Hematopoietic multipotent progenitor cell treated with erythropoietin and hydrocortisone succinate and interleukin-3 and kit ligand, for 15 days (in vitro differentiated cells): ENCODE results near the gene KCNH1.
A peak's percentile ranks its signal among the peaks of the same experiment; 100 is the strongest.

Source experiments
- DNase-seq: peaks from one replicate; pipeline ENCODE4 v3.0.0-alpha.2; 2015; ENCODE audit warnings: low spot score

KCNH1 gene, protein sequence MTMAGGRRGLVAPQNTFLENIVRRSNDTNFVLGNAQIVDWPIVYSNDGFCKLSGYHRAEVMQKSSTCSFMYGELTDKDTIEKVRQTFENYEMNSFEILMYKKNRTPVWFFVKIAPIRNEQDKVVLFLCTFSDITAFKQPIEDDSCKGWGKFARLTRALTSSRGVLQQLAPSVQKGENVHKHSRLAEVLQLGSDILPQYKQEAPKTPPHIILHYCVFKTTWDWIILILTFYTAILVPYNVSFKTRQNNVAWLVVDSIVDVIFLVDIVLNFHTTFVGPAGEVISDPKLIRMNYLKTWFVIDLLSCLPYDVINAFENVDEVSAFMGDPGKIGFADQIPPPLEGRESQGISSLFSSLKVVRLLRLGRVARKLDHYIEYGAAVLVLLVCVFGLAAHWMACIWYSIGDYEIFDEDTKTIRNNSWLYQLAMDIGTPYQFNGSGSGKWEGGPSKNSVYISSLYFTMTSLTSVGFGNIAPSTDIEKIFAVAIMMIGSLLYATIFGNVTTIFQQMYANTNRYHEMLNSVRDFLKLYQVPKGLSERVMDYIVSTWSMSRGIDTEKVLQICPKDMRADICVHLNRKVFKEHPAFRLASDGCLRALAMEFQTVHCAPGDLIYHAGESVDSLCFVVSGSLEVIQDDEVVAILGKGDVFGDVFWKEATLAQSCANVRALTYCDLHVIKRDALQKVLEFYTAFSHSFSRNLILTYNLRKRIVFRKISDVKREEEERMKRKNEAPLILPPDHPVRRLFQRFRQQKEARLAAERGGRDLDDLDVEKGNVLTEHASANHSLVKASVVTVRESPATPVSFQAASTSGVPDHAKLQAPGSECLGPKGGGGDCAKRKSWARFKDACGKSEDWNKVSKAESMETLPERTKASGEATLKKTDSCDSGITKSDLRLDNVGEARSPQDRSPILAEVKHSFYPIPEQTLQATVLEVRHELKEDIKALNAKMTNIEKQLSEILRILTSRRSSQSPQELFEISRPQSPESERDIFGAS

DNA sequence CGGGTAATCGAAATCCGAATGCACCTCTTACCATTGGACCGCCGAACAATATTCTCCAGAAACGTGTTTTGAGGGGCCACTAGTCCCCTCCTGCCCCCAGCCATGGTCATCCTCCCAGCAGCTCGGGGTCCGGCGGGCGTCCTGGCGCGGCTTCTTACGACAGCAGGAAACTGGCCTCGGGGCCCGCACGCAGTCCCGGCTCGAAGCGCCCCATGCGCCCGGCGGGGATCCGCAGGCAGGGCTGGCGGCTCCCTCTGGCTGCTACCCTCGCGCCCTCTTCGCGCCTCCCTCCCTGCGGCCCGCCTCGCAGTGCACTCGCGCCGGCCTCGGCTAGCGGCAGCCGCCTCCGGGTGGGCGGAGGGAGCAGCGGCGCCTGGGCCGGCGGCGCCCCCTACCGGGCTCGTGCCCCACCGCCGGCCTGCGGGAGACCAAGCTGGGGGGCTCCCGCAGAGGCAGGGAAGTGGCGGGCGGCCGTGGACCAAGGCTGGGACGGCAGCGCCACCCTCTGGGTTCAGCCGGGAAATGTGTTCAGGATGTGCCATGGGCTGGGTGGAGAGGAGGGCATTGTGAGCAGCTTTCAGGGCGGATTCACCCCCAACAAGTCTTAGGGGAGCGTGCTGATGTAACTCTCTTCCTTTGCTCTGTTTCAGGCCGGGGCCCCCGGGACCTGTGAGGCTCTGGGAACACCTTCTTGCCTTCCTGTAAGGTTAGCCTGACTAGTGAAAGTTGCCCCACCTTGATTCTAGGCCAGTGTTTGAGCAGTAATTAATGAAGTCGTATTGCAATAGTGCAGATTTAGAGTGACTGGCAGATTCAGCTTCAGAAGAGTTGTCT, at the start of gene KCNH1:
TSS of gene KCNH1 (minus strand) at position 313 of the 834 bp plus-strand sequence. CDS start at position 110, 203 bp downstream.
- peak; percentile 27 for DNase-seq

DNA sequence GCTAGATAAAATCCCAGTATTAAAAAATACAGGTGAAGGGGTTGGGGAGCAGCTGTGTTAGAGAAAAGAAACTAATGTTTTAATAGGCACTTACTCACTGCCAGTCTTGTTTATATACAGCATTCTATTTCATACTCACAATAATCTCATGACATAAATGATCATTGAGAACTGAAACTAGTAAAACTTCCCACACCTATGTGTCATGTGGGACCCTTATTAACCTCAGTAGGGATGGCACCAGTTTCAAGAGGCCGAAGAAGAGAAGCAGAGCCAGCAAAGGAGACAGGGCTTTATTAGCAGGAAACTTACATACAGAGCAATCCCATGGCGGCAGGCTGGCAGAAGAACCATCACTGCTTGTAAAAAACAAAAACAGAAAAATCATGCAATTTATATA, 48.8 kb upstream of the KCNH1 start:
- no peak for DNase-seq

DNA sequence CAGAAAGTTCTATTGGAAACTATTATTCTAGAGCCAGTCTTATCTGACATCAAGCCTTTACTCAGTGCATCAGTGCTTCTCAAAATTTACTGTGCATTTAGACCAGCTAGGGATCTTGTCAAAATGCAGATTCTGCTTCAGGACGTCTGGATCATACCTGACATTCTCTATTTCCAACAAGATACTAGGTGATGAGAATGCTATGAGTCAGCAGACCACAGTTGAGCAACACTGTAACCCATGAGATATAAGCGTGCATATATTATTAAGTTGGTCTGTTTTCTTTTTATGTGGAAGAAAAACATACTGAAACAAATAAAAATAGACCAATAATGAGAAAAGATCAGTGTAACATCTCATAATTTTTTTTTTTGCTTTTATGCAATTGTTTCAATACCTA, 40.4 kb upstream of the KCNH1 start:
- no peak for DNase-seq

DNA sequence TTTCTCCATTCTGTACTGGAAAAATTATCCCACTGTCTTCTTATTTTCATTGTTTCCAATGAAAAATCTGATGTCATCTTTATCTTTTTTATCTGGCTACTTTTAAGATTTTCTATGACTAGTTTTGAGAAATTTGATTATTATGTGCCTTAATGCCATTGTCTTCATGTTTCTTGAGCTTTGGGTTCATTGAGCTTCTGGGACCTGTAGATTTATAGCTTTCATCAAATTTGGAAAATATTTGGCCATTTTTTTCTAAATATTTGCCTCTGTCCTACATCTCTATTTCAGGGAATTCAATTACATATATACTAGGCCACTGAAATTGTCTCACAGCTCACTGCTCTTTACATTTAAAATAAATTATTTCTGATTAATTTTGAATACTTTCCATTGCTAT, 38.7 kb upstream of the KCNH1 start:
- DNase-seq, result no peak

DNA sequence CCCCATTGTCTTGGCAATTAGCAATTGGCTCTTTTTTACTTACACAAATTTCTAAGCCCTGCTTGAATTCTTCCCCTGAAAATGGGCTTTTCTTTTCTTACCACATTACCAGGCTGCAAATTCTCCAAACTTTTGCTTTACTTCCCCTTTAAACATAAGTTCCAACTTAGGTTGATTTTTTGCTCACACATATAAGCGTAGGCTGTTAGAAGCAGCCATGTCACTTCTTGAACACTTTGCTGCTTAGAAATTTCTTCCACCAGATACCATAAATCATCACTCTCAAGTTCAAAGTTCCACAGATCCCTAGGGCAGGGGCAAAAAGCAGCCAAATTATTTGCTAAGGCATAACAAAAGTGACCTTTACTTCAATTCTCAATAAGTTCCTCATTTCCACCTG, 35.4 kb upstream of the KCNH1 start:
- no peak for DNase-seq

DNA sequence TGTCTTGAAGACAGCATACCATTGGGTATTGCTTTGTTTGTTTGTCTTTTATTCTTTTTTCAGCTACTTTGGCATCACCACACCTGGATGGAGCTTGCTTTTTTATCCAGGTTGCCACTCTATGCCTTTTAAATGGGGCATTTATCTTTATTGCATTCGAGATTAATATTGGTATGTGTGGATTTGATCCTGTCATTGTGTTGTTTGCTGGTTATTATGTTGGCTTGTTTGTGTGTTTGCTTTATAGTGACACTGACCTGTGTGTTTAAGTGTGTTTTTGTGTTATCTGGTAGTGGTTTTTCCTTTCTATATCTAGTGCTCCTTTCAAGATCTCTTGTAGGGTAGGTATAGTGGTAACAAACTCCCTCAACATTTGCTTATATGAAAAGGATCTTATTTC, 24.9 kb upstream of the KCNH1 start:
- DNase-seq, result no peak

DNA sequence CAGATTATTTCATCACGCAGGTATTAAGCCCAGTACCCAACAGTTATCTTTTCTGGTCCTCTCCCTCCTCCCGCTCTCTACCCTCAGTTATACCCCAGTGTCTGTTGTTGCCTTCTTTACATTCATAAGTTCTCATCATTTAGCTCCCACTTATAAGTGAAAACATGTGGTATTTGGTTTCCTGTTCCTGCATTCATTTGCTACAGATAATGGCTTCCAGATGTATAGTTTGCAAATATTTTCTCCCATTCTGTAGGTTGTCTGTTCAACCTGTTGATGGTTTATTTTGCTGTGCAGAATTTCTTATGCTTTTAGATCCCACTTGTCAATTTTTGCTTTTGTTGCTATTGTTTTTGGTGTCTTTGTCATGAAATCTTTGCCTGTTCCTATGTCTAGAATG, 21.1 kb upstream of the KCNH1 start:
- no peak for DNase-seq

DNA sequence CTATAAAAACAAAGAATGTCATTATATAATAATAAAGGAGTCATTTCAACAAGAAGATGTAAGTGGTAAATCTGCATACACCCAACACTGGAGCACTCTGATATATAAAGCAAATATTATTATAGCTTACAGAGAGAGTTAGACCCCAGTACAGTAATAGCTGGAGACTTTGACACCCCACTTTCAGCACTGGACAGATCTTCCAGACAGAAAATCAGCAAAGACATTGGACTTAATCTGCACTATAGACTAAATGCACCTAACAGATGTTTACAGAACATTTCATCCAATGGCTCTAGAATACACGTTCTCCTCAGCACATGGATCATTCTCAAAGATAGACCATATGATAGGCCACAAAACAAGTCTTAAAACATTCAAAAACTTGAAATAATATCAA, 20.0 kb upstream of the KCNH1 start:
- DNase-seq, result no peak

DNA sequence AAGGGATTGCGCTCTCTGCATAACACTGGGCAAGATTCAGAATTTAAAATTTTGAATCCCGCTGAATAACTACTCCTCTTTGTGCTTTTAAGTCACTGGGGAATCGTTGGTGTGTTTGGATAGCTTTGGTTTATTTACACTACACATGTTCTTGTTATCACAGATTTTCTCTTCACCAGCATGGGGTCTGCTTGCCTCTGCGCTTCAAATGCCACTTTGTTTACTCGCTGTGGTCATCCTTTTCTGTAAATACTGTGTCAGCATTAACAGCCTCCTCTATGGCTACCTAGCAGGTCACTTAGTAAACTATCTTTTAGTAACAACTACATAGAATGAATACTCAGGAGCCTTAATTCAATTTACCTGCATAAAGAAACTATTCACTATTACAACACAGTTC, 14.4 kb upstream of the KCNH1 start:
- DNase-seq, result no peak

DNA sequence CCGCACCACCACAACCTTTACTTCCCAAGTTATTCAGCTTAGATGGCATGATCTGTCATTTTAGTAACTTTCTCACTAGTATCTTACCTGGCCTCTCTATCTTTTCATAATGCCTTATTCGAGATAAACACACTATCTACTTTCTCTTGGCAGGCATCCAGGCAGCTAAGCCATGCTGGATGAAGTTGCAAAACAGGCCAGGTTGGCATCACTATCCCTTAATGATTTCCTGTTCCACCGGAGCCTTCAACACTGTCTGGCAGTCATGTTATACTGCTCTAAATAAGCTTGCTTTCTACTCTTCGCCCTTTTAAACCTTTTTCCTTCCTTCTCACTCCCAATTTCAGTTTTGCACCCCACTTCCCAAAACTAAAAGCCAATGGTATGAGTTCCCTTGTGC, 12.0 kb upstream of the KCNH1 start:
- DNase-seq, result no peak

DNA sequence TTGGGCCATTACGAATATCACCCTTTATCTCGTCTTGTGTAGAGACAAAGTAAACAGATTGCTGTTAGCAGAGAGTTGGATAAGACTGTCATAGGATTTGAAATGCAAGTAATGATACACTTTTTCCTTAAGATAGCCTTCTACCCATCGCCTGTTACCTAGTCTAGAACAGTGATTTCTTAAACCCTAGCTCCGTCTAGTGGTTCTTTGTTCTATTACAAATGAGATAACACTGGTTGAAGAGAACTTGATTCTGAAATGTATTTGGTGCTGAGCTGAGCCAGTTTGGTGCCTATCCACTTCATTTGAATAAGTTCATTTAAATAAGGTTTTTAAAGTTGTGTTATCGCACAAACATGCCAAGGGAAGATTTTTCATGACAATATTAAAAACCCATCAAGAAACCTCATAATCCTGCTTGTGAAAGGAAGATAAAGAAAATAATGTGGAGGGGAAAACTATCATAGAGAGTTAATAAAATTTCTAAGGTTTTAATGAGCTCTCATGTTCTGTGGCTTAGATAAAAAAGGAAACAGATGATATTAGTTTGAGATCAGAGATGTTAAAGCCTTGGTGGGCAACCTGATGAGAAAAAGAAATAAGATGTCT, 1.5 kb upstream of the KCNH1 start:
- DNase-seq, result no peak

DNA sequence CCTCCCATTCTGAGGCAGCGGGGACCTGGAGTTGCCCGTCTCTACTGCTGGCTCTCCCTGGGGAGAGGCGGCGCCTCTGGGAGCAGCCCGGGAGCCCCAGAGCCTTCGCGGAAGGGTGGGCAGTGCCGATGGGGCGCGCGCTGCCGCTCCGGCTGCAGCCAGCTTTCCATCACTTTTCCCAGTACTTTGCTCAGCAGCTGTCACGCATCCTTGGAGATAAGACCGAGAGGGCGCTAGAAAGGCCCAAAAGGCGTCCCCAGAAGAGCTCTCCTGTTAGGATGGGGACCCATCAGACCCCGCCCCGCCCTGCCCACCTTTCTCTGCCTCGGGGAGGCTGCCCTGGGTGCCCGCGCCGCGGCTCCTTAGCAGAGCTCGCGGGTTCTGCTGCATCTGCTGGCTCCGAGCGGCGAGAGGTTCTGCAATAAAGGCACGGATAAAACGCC, 534 bp downstream of the KCNH1 start:
- no peak for DNase-seq

DNA sequence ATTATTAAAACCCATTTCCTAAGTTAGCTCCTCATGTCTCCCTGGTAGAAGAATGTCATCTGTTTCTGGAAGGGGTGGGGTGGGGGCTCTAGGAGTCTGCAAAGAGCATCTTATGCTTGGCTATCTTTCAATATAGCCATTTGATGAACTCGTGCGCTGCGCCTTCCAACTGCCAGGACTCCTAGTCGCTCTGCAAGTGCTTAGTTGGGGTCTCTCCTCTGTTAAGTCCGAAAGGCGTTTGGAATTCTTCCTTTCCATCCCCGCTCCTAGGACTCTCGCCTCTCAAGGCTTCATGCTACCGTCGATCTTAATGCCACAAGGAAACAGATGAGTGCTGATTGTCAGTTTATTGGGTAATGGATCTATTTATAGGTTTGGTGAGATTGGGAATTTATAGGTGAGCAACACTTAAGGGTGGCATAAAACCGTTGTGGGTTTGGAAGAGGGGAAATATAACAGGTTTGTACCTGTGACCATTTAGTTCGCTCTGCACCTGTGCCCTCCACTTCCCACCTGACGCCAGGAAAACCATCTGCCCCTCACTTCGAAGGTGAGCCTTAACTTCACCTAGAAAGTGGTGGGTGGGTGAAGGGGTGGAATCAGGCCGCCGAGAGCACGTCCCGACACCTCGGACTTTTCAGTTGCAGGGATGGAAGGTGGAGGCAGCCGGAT, 1.1 kb downstream of the KCNH1 start:
- no peak for DNase-seq

DNA sequence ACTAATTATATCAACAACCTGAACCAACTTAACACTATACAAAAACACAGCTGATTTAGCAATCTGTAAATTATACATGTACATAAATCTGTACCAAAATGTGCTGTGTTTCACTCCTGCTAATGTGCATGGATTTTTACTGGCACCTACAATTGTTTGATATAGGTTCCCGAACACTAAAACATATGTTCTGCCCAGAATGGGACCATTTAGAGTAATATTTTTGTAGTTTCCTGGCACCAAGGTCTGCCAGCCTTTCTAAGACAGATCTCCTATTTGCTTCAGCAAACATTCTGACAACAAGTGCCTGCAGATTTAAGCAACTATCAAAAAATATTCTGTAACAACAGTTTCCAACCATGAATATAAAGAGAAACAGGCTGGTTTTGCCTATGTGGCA, 4.2 kb downstream of the KCNH1 start:
- DNase-seq, result no peak

DNA sequence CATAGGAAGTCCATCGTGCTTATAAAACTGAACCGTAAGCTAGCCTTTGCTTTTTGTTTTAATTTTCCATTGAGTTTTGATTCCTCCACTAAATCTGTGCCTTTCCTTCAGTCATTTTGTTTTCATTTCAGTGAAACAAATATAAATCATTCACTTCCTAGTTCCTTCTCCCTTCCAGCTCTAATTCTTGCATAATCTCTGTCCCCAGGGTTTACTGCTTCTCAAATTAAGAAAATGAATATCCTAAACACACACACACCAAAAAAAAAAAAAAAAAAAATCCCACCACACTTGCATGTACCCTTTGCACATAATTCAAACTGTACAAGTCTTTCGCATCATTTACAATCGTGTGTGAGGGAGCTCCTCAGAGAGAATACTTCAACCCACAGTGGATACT, 6.8 kb downstream of the KCNH1 start:
- DNase-seq, result no peak

DNA sequence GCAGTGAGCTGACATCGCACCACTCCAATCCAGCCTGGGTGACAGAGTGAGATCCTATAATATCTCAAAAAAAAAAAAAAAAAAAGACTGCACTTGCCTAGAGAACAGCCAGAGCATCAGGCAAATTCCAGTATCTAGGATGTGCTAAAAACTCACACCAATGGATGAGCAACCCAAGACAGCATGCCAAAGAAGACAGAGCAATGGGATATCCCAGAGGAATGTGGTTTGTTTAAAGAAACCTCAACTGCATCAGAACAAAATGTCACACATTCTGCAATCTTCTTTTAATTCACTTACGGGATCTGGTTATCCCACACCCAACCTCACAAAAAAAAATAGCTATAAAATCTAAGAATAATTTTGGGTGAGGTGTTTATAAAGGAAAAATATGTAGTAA, 7.3 kb downstream of the KCNH1 start:
- no peak for DNase-seq

DNA sequence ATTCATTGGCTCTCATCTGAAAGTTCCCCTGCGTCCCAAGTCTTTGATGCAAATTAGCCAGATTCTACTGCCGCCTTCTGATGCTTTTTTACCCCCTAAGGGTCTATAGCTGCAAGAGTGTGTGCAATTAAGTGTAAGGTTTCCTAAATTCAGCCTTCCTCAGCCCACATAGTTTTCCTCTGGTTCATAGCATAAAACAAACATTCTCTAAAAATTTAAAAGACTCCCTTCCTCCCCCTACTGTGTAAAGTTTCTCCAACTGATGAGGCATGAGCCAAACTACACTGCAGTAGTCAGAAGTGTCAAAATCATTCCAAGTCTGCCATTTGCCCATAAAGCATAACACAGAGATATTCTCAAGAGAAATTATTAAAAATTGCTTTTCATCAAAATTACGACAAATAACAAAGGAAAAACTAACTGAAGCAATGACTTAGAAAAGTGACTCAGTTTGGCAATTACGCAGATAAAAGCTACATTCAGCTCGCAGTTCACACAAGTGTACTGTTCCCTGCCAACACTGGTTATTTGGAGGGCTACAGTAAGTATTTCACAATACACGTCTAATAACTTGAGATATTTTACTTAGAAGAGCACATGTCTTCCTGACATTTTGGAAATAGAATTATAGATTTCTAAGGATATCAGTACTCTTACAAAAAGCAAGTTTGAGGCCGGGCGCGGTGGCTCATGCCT, 15.4 kb downstream of the KCNH1 start:
- DNase-seq, result no peak

DNA sequence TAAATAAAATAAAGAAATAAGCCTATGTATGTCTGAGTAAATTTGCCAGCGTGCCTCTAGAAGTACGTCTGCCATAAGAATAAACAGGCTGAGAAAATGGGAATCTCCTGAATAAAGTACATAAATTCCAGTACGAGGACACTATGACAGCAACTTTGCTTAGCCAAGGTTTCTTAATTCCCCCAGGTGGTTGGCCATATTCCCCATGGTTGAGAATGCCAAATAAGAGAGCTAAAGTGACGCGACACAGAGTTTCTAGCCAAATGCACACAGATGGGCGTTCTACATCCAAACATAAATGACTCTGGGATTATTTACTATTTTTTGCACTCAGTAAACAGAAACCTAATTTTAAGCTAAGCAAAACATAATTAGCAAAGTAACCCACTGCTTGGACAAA, 19.5 kb downstream of the KCNH1 start:
- no peak for DNase-seq

DNA sequence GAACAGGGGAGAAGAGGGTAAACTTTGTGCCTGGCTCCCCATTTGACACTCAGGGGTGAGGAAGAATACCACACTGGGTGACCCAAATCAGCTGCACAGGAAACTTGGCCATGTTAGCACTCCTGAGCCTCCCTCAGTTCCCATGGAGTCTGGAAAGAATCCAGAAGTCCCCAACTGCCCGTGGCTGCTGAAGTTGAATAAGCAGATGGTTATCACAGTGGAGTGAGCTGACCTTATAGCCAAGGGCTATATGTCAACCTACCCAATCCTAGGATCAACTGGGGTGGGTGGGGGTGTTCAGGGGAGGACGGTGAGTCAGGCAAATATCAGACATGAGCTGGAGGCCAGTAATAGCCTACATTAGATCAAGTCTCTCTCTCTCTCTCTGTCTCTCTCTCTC, 20.4 kb downstream of the KCNH1 start:
- no peak for DNase-seq

DNA sequence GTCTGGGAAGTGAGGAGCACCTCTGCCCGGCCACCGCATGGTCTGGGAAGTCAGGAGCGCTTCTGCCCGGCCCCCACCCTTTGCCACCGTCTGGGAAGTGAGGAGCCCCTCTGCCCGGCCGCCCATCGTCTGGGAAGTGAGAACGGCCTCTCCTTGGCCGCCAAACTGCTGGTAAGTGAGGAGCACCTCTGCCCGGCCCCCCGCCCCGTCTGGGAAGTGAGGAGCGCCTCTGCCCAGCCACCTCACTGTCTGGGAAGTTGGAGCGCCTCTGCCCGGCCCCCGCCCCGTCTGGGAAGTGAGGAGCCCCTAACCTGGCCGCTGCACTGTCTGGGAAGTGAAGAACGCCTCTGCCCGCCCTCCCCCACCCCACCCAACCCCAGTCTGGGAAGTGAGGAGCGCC, 22.6 kb downstream of the KCNH1 start:
- no peak for DNase-seq

DNA sequence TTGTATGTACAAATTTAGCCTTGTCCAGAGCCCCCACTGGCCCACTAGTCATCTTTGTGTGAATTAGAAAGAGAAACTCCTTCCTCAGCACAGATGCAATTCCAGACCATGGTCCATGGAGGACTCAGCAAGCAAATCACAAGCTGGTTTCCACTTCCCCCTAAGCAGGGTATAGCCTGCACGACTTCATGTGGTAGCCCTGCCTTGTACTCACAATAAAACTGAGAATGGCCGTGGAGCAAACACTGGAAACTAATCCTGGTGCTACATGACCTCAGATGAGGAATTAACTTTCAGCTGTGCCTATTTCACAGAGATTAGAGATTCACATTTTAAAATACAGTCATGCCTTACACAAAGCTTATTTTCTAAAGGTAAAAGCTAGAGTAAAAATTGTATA, 32.5 kb downstream of the KCNH1 start:
- no peak for DNase-seq
